Measurements from ENCODE around the gene PNMA6E.

The PNMA6E gene

DNA sequence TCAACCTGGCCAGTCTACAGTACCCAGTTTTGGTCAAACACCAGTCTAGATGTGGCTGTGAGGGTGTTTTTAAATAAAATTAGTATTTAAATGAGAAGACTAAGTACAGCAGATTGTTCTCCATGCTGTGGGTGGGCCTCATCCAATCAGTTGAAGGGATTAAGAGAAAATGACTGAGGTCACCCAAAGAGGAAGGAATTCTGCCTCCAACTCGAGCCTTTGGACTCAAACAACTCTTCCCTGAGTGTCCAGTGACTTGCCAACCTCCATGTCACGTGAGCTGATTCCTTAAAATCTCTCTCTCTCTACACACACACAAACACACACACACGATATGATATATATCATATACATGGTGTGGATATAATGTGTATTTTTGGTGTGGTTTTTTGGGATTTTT lies 34.7 kb upstream of the PNMA6E start:
- DNase-seq (ENCODE audit: low read depth): no peak

DNA sequence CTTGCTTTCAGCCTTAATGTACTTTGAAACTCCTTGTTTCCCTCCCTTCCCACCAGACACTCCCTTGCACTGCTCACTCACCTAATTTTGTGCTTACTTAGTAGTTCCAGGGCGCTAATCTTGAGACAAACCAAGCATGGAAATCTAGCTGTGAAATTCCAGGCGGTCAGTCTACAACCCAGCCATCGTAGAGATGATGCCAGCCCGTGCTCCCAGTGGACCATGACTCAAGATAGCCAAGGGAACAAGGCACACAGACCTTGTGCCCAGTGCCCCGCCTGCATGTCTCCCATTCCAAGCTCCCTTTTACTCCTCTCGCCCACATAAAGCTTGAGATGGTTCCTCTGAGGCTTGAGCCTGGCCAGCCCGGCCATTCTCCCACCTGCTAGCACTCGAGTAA lies 33.7 kb upstream of the PNMA6E start:
- no peak for DNase-seq (ENCODE audit: low read depth)

DNA sequence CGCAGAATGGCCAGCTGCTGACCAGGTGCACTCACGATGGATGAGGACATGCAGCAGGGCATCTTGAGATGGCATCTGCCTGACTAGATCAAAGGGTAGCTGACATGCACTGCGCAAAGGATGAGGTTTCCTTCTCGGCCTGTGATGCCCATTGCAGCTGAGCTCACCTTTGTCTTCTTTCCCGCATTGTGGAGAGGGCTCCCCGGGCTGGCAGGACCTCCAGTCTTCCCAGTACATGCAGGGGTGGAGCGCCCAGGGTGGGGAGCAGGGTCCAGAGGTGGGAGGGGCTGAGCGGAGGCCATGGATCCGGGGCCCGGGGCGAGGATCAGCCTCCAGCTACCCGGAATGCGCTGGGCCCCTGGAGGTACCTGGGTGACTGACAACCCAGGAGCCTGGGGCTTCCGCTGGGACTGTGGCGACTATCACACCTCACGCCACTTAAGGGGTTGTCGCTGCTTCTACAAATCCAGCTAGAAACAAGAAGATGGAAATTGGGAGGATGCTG lies 32.7 kb upstream of the PNMA6E start:
- no peak for DNase-seq (ENCODE audit: low read depth)

DNA sequence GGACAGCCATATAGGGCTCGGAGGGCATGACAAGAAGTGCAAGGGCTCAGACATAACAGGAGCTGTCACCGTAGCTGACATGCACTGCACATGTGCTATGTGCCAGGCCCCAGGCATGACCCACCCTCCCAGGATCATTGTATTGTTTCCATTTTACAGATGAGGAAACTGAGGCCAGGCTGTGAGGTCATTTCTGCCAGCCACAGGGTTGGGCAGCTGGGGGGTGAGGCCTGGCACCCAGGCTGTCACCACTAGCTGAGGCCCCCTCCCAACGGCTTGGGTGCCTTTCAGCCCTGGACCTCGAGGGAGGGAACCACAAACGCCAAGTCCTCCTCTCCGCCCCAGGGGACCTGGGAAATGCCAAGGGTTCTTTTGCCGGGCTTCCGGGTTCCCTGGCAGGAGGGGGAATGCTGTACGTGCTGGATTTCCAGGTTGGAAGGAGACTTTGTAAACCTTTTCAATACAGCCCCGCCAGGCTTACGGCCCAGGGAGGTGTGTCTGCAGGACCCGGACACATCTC lies 32.1 kb upstream of the PNMA6E start:
- no peak for DNase-seq (ENCODE audit: low read depth)

DNA sequence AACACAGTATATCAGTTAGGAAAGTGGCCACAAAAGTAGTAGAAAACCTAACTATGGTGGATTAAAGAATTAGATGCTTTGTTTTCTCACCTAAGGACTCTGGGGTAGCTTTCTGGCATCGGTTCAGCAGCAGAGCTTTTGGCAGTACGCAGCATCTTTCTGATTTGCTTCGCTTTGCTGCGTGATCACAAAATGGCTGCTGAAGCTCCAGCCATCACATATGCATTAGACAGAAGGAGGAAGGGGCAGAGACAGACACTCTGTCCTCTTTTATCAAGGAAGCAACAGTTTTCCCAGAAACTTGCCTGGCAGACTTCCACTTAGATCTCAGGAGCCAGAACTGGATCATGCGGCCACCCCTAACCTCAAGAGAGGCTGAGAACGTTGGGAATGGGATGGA lies 29.6 kb upstream of the PNMA6E start:
- DNase-seq (ENCODE audit: low read depth): no peak

DNA sequence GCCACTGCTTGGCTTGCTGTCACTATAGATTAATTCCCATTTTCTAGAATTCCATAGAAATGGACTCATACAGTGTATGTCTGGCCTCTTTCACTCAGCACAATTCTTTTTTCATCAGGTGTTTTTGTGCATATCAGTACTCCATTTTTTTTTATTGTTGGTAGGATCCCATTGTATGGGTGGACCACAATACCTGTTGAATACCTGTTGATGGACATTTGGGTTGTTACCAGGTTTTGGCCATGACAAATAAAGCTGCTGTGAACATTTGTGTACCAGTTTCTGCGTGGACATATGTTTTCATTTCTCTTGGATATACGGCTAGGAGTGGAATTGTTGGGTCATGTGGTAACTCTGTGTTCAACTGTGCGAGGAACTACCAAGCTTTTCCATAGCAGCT lies 25.1 kb upstream of the PNMA6E start:
- no peak for DNase-seq (ENCODE audit: low read depth)

DNA sequence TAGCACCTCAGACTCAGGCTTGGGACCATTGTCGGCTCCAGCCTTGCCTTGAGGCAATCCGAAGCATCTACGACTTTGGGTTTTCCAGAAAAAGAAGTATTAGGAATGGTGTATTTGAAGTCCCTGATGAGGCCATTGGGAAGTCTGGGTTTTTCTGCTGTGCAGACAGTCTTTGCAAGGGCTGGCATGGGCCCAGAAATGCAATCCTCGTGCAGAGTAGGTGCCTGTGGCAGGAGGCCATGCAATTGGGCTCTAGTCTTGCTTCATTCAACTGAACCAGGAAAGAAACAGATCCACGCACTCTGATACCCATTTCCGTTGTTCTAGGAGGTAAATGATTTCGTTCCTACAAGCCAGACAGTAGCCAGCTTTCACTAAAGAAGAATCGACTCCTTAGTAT lies 22.5 kb upstream of the PNMA6E start:
- no peak for DNase-seq (ENCODE audit: low read depth)

DNA sequence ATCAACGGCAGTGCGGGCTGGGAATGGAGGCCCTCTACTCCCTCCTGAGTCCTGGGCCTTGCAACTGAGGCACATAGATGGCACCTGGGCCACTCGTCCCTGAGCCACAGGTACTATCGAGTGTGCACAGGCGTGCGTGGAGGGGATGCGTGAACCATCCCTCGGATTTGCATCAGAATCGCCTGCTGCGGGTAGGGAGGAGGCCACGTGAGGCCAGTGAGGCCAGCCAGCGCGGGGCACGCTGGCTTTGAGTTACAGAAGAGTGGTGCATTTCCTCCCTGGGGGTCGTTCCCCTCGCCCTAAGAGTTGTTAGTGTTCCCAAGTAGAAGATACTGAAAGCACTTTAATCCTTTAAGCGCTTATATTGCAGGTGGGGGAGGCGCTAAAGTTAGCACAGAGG lies 20.7 kb upstream of the PNMA6E start:
- DNase-seq (ENCODE audit: low read depth): no peak

DNA sequence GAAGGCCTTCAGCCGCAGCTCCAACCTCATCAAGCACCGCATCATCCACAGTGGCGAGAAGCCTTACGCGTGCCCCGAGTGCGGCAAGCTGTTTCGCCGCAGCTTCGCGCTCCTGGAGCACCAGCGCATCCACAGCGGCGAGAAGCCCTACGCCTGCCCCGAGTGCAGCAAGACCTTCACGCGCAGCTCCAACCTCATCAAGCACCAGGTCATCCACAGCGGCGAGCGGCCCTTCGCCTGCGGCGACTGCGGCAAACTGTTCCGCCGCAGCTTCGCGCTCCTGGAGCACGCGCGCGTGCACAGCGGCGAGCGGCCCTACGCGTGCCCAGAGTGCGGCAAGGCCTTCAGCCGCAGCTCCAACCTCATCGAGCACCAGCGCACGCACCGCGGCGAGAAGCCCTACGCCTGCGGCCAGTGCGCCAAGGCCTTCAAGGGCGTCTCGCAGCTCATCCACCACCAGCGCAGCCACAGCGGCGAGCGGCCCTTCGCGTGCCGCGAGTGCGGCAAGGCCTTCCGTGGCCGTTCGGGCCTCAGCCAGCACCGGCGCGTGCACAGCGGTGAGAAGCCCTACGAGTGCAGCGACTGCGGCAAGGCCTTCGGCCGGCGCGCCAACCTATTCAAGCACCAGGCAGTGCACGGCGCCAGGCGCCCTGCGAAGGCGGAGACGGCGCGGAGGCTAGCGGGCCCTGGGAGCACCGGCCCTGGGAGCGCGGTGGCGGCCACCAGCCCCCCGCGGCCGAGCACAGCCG lies 19.9 kb upstream of the PNMA6E start:
- DNase-seq (ENCODE audit: low read depth): no peak

DNA sequence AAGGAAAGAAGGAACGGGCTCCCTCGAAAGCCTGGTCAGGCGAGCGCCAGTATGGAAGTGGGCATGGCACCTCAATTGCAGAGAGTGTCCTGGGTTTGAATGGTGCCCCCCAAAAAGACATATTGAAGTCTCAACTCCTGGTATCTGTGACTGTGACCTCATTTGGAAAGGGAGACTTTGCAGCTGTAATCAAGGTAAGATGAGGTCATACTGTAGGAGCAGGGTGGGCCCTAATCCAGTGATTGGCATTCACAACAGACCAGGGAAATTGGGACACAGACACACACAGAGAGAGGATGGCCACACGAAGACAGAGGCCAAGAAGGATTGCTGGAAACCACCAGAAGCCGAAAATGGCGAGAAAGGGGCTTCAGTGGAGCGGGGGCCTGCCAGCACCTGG lies 16.5 kb upstream of the PNMA6E start:
- no peak for DNase-seq (ENCODE audit: low read depth)

DNA sequence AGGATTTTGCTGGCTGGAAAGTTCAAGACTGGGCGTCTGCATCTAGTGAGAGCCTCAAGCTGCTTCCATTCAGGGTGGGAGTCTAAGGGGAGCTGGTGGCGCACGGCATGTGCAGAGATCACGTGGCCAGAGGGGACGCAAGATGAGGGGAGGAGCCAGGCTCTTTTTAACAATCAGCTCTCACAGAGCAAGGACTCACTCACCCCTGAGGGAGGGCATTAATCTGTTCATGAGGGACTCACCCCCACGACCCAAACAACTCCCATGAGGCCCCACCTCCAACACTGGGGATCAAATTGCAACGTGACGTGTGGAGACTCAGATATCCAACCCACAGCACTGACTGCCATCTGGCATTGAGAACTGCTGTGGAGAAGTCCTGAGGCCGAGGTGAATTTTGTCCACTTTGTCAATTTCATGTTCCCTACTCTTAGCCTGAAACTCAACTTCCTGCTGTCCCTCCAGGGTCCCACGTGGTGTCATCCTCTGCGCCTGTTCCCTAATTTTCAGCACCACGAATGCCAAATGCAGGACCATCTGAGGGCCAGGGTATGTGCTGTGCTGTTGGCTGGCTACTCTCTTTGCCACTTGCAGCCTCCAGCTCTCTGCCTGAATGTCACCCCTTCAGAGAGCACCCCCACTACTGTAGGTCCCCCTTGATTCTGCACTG lies 15.8 kb upstream of the PNMA6E start:
- no peak for DNase-seq (ENCODE audit: low read depth)

DNA sequence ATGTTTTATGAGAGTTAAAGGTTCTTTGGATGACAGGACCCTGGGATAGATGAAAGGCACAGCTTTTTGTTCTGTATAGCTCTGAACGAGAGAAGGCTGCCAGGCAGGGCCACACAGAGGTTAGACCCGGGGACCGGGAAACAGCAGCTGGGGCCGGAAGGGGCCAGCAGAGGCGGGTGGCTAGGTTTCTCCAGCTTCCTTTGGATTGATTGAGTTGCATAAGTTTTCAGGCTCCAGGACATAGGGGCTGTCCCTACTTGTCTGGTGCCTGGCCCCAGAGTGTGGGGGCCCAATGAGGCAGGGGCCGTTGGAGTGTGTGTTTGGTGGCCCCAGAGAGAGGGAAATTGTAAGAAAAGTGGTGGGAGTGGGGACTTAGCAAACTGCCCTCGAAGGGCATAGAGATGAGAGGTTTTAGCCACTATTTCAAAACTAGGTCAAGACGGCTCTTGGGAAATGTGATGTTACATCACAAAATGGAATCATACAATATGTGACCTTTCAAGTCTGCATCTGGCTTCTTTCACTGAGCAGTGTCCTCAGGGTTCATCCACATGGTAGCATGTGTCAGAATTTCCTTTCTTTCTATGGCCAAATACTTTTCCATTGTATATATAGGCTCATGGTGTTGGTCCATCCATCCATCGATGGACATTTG lies 13.8 kb upstream of the PNMA6E start:
- no peak for DNase-seq (ENCODE audit: low read depth)

DNA sequence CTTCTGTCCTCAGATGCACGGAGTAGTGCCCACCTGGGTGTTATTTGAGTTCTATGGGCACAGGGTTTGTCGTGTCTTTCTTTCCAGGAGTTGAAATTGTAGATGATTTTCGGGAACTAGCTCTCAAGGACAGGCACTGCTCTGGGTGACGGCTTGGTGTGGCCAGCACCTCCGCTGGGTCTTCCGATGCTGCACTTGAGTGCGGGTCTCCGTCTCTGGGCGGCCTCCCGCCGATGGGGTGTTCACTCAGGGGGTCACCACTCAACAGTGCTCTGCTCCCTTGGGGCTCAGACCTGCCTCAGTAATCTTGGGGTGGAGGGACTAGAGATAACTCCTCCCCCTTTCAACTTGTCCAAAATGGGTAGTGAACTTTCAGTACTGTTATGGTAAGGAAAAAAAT lies 12.6 kb upstream of the PNMA6E start:
- no peak for DNase-seq (ENCODE audit: low read depth)

DNA sequence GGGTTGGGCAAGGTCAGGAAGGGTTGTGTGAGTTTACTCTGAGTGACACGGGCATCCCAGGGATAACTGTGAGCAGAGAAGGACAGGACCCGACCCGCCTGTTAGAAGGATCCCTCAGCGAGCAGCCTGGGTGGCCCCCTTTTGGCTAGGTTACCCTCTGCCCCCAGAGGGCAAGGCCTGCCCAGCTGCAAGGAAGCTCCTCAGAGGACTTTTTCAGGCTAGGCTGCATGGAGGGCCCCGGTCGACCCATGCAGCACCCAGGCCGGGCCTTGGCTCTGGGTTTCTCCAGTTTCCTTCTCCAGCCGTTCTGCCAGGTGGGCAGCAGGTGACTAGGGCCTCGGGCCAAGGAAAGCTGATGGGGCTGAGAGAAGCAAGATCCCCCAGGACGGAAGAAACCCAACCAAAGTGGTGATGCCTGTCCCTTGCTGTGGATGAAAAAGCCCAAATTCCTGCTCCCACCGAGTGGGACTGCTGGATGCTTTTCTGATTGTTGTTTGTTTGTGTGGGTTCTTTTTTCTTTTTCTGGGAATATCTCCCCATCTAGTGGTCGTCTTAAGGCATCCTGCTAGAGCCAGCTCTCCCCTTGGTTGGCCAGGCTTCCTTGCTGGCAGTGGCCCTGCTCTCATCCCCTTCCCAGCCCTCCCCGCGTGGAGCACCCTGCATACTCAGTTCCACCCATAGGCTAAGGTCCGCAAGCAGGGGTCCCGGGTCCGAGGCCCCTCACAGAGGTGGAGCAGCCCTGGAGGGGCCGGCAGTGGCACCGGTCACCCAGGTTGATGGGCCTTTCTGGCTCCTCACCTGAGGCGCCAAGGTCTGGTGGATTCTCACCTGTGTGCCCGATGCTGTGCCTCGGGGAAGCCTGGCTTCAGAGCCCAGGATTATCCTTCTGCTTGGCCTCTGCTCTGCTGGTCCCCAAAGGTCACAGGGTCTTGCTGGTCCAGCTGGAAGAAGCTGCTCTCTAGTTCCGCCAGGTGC lies 11.9 kb upstream of the PNMA6E start:
- DNase-seq (ENCODE audit: low read depth): no peak

DNA sequence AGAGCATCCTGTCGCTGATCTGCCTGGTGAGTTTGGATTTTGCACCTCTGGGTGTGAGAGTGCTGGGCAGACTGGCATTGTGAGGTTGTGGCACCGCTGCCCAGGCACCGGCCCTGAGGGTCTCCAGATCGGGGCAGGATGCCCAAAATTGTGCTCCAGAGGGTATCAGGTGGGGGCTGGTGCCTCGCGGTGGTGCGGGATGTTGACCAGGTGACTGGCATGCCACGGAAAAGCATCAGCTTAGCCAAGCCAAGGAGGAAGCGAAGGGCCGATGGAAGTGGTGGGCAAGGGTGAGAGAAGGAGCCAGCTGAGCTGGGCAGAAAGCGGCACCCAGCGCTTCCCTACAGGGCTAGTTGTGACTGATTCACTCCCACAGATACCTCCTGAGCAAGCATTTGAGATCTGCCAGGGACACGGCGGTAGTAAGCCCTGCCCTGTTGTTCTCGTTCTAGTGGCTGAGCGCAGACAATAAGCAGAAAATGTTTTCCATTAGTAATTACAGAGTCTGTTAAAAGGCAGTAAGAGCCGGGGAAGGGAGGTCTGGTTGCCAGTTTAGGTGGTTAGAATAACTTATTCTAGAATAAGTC lies 10.9 kb upstream of the PNMA6E start:
- no peak for DNase-seq (ENCODE audit: low read depth)

DNA sequence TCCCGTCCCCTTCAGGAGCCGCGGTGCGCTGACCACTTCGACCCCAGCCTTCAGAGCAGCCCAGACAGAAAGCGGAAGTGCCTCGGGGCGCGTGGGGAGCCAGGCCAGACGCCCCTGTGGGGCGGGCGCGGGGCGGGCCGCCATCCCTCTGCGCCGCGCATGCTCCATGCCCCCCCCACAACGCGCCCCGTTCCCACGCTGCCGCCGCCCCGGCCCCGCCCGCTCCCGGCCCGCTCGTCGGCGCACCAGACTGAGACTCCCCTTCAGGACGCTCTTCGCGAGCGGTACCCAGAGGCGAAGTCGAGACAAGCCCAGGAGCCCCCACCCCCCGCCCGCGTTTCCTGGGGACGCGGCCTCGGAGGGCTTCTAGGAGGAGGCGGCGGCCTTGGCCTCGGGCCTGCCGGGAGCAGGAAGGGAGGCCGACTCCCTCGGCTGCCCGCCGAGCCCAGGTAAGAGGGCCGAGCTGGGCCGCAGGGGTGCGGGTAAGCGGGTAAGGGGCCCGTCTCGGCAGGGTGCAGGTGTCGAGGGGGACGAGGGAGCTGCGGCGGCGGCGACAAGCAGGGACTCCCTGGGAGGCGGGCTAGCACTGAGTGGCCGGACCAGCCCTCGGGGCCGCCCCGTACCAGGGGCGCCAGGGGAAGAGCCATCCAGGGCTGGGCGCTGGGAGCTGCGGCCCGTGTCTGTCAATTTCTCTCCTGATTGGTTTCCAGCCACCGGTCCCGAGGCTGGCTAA lies 10.3 kb upstream of the PNMA6E start, which contains the start of gene ZFP92:
ZFP92 (plus strand) TSS at position 218 of the 733 bp plus-strand sequence. CDS start 6,851 bp downstream, outside the sequence.
- DNase-seq (ENCODE audit: low read depth): peak; percentile 0

DNA sequence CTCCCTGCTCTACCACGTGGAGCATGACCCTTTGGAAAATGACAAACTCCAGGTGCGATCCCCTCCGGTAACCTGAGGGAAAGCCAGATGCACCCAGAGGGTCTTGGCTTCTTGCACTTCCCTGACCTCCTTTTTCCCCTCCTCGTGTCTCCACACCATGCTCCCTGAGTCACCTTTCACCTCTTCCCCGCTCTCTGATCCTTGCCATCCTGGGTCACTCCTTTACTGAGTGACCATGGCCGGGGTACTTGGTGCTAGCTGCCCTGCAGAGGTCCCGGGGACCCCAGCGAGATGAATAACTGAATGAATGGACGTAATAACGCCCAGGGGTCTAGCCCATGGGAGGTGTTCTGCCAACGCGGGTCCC lies 9.7 kb upstream of the PNMA6E start:
- DNase-seq (ENCODE audit: low read depth): no peak

DNA sequence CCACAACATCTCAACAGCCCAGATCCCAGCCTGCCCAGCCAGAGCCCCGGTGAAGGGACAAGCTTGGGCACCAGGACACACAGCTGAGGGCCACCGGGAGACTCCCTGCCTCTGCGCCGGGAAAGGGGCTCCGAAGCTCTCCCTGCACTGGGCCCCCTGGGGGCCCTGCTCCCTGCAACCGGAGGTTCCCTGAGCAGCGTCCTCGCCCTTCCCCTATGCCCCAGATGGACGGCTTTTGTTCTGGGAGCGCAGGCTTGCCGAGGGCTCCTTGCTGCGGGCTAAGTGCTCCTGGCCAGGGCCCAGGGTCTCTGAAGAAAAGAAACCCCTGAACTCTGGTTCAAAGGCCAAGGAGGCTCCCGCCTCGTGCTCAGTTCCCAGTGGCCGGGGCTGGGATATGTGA lies 9.2 kb upstream of the PNMA6E start:
- DNase-seq (ENCODE audit: low read depth): no peak

DNA sequence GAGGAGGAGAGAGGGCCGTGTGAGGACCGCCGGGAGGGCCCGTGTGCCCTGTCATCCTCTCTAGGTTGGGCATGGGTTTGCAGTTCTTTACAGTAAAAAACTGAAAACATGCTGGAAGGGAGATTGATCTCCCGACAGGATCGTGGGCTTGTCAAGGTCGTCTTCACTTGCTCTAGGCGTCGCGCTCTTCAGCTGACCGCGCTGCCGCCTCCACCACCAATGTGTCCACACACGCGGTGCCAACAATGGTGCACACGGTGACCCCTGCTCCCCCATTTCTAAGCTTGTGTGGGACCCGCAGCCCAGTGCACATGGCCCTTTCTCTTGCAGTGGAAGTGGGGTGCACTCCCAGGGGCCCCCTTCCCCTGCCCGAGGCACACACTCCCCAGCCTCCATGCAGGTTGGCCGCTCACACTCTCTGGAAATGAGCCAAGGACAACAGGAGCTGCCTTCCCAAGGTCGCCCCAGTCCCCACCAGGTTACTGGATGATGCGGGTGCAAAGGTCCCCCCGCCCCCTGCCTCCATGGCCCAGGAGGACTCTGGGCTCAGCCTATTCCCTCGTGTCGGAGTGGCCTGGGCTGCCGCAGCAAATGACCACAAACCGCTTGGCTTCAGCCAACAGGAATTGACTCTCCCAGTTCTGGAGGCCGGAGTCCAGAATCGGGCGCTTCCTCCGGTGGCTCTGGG lies 8.4 kb upstream of the PNMA6E start:
- no peak for DNase-seq (ENCODE audit: low read depth)

DNA sequence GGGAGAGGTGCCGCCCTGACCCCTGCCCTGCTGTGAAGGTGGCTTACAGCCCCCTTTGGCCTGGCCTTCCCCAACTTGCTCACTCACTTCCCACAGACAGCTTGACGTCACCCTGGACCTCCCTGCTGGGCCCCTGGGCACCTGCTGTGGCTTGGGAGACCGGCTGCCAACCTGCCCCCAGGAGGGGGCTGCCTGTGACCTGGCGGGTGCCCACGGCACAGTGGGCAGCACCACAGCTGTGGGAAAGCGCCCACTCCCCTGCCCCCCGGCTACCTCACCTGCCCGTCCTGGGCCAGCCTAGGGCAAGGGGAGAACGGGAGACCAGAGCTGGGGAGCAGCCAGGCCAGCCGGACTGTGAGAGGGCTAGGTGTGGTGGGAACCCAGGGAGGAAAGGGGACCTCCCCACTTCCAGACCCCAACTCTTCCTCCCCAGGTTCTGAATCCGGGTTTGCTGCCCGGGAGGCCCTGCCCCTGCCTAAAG lies 7.8 kb upstream of the PNMA6E start:
- DNase-seq (ENCODE audit: low read depth): no peak

All from stimulated activated CD8-positive, alpha-beta memory T cell treated with anti-CD3 and anti-CD28 coated beads, Interleukin-7, amount 100 ng/mL, for 24 hours (primary cell).